ENCODE measurements around the gene ZFC3H1.
"Not testable (repeated sequence)": the region's sequence is repeated elsewhere in the genome, so short reads cannot be mapped to it uniquely, and the experiment has no call there.

ZFC3H1 gene

DNA sequence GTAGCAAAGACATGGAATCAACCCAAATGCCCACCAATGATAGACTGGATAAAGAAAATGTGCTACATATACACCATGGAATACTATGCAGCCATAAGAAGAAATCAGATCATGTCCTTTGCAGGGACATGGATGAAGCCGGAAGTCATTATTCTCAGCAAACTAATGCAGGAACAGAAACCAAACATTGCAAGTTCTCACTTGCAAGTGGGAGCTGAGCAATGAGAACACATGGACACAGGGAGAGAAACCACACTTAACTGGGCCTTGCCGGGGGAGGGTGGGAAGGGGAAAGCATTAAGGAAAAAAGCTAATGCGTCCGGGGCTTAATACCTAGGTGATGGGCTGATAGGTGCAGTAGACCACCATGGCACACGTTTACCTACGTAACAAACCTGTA is 93.8 kb downstream of the ZFC3H1 start:
- DNase-seq = not testable (repeated sequence)

GRCh38 chr12:71567537-71567936 is 96.1 kb downstream of the ZFC3H1 start:
- no peak for DNase-seq

- DNase-seq = no peak
Measured at GRCh38 chr12:71566655-71567054, 97.0 kb downstream of the ZFC3H1 start.

DNA sequence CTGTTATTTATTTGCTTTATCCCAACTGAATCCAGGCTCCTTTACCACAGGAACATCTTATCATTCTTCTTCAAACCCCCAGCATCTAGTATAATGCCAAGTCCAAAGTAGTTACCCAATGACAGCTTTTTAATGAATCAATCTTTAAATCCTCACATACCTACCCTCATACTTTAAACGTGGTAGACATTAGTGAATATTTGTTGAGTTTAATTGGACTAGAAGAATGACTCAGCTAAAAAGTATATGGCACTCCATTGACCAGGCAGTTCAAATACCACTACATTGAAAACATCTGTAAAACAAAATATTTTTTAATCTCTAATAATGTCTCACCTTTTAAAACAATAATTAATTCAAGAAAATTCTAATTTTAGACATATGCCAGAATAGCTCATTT is 98.1 kb downstream of the ZFC3H1 start:
- DNase-seq = no peak

GRCh38 chr12:71562676-71563595 is 100.7 kb downstream of the ZFC3H1 start:
- no peak for DNase-seq
